ENCODE measurements around the gene EVC.

DNA sequence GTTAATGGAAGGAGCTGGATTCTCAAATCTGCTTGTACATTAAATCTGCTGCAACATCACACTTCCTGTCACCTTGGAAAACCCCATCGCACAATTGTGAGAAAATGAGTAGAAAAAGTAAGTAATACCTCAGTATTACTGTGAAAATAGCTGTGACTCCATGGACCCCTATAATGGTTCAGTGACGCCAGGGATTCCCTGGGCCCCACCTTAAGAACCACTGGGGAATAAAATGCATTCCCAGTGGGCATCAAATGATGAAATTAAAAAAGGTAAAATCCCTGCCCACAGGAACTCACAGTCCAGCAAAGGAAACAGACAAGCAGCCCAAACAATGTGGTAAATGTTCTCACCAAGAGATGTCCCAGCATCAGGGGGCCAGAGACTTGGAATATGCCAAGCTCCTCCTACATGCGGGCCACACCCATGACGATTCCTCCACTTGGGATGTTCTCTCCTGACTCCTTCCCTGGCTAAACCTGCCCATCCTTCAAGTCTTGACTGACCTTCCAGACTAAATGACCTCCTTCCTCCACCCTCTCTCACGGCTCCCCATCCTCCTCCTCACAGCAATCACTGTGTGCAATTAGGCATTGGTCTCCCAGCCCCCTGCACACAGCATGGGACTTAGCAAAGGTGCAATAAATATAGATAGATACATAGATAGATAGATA lies 5.2 kb upstream of the EVC start:
- TF ChIP-seq, protein P1, sequence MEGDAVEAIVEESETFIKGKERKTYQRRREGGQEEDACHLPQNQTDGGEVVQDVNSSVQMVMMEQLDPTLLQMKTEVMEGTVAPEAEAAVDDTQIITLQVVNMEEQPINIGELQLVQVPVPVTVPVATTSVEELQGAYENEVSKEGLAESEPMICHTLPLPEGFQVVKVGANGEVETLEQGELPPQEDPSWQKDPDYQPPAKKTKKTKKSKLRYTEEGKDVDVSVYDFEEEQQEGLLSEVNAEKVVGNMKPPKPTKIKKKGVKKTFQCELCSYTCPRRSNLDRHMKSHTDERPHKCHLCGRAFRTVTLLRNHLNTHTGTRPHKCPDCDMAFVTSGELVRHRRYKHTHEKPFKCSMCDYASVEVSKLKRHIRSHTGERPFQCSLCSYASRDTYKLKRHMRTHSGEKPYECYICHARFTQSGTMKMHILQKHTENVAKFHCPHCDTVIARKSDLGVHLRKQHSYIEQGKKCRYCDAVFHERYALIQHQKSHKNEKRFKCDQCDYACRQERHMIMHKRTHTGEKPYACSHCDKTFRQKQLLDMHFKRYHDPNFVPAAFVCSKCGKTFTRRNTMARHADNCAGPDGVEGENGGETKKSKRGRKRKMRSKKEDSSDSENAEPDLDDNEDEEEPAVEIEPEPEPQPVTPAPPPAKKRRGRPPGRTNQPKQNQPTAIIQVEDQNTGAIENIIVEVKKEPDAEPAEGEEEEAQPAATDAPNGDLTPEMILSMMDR (IDR thresholded peaks at IDR 0.05): no peak
- TF ChIP-seq POLR2A (IDR thresholded peaks at IDR 0.05) (no peak), POLR2AphosphoS5 (IDR thresholded peaks at IDR 0.05) (no peak), EP300 (IDR thresholded peaks at IDR 0.05) (no peak)

Data from suprapubic skin (tissue), 4 donors.